Endometrial microvascular endothelial cells (primary cell): ENCODE measurements around the gene OR5D16. TPM values are rescaled to one million over a fixed set of nuclear protein-coding genes. Genes with fewer than 3 reads are reported as not detected.

Experiments used
- total RNA-seq: library from RNA; depleted of rRNA; stranded (reverse); fragments of >200 nt; gene quantifications from one replicate; pipeline ENCODE4 v1.2.3, GENCODE V29; 2015; ENCODE audit errors: inconsistent ontology term

OR5D16 gene
- total RNA-seq, 1 donor from 2014 or later, result not detected

Other genes starting within 250 kb of the OR5D16 start
- gene OR4C11, start 231.1 kb upstream of the OR5D16 start, total RNA-seq, result not detected
- gene OR4P4, start 203.6 kb upstream of the OR5D16 start, total RNA-seq, result not detected
- gene OR4S2, start 190.4 kb upstream of the OR5D16 start, total RNA-seq, result not detected
- not detected for gene OR4C6, start 176.6 kb upstream of the OR5D16 start, total RNA-seq
- not detected for gene OR5D13, start 65.3 kb upstream of the OR5D16 start, total RNA-seq
- not detected for gene OR5D14, start 43.2 kb upstream of the OR5D16 start, total RNA-seq
- gene OR5L1, start 27.4 kb upstream of the OR5D16 start, total RNA-seq, result not detected
- gene OR5D18, start 19.1 kb upstream of the OR5D16 start, total RNA-seq, result not detected
- not detected for gene OR5L2, start 11.5 kb upstream of the OR5D16 start, total RNA-seq
- gene TRIM51, start 44.5 kb downstream of the OR5D16 start, total RNA-seq, result not detected
- gene OR5W2, start 75.8 kb downstream of the OR5D16 start, total RNA-seq, result not detected
- not detected for gene OR5I1, start 97.6 kb downstream of the OR5D16 start, total RNA-seq
- gene OR10AG1, start 131.2 kb downstream of the OR5D16 start, total RNA-seq, result not detected
- not detected for gene OR5F1, start 155.9 kb downstream of the OR5D16 start, total RNA-seq
- not detected for gene OR5AS1, start 188.9 kb downstream of the OR5D16 start, total RNA-seq